Esophagus squamous epithelium (tissue), 5 donors: ENCODE results near the gene GNG2. TPM values are rescaled to one million over a fixed set of nuclear protein-coding genes. Genes with fewer than 3 reads are reported as not detected.

ENCODE experiments used
- DNase-seq: peaks from one replicate; lab custom pipeline; 2025; lab: John Stamatoyannopoulos, UW
- H3K27ac ChIP-seq, 4 donors: fragments of 200-600 bp; sonication (generic); one replicate each; pipeline ENCODE4 v1.5.1; 2016 to 2019; ENCODE audit warnings: mild to moderate bottlenecking in 1 of 4
- H3K27me3 ChIP-seq, 4 donors: fragments of 200-600 bp; sonication (generic); 1 replicate in 3 of 4; 2 replicates in 1 of 4; pipeline versions ENCODE4 v1.5.1 to v1.6.0; 2017 to 2021; ENCODE audit warnings: antibody characterized with exemption in 1 of 4
- H3K36me3 ChIP-seq, 3 donors: fragments of 200-600 bp; sonication (generic); one replicate each; pipeline ENCODE4 v1.5.1; 2016 to 2019
- H3K4me1 ChIP-seq, 3 donors: fragments of 200-600 bp; sonication (generic); one replicate each; pipeline ENCODE4 v1.5.1; 2017 to 2019
- H3K4me3 ChIP-seq, 4 donors: fragments of 200-600 bp; sonication (generic); 1 replicate in 3 of 4; 2 replicates in 1 of 4; pipeline ENCODE4 v1.5.1; 2016 to 2019; ENCODE audit warnings: mild to moderate bottlenecking in 2 of 4, moderate library complexity in 1 of 4
- H3K9me3 ChIP-seq, 3 donors: fragments of 200-600 bp; sonication (generic); one replicate each; pipeline ENCODE4 v1.5.1; 2016 to 2019
- CTCF ChIP-seq, 6 experiments: fragments of 450-650 bp in 4 of 6; fragments of 200-600 bp in 2 of 6; sonication (generic) in 2 of 6; IDR thresholded peaks; one replicate each; pipeline ENCODE4 v1.5.1; 2016 to 2019; ENCODE audit warnings: antibody characterized with exemption in 6 of 6, mild to moderate bottlenecking in 4 of 6, moderate library complexity in 4 of 6
- POLR2A ChIP-seq, 4 donors: fragments of 450-650 bp; IDR thresholded peaks; one replicate each; pipeline ENCODE4 v1.6.1; 2017; ENCODE audit warnings: antibody characterized with exemption in 4 of 4, mild to moderate bottlenecking in 4 of 4, moderate library complexity in 3 of 4
- WGBS, 2 donors: methylation state at CpG; one replicate each; pipeline ENCODE4 v1.1.5; 2018; 5-methylcytosine and 5-hydroxymethylcytosine counted together
- intact Hi-C: fragments of 100-400 bp; cut with DNase I; formaldehyde crosslinking; loops from one replicate; pipeline ENCODE4 v1.15.0; 2022
- total RNA-seq, 4 donors: library from RNA; depleted of rRNA; stranded (reverse); fragments of >200 nt; gene quantifications; one replicate each; pipeline ENCODE4 v1.1.0, GENCODE V29; 2016
- donor health status: DM: yes; HTN: yes; CAD: no.

GNG2 gene
- total RNA-seq = 1 to 10 TPM; 1.5 to 8.8 (median 3.7) TPM

- WGBS, 2 donors = 3 to 10% methylated on average over 11 to 22 of the region's 22 CpGs
- peaks cover 0 to 53% (median 8%) of the 10 kb centered on the region in 3 donors for H3K4me1 ChIP-seq
- TF ChIP-seq CTCF (IDR thresholded peaks at IDR 0.05) = no peak
- peak in 2 of 4 donors; percentile 61 to 86 for TF ChIP-seq POLR2A (IDR thresholded peaks at IDR 0.05)
- peak; percentile 48 for DNase-seq
- H3K4me3 ChIP-seq = peak within 1 kb of the TSS; percentile 2 to 62 (median 45)
- no peaks in the 10 kb centered on the region for H3K36me3 ChIP-seq
- intact Hi-C loops = no loop called here
- peak within 1 kb of the TSS; percentile 7 to 80 (median 70) for H3K27ac ChIP-seq
- H3K9me3 ChIP-seq = no peaks in the 10 kb centered on the region
- no peaks in the 10 kb centered on the region for H3K27me3 ChIP-seq
These were observed at the start of gene GNG2 for GRCh38 chr14:51860164-51860824. Gene GNG2, plus strand, starts transcription at chr14:51860612. Its CDS starts 90,067 bp downstream, at chr14:51950679.

- H3K9me3 ChIP-seq = peaks cover 0 to 5% (median 0%) of the 10 kb centered on the region in 3 donors
- TF ChIP-seq CTCF (IDR thresholded peaks at IDR 0.05) (no peak), POLR2A (IDR thresholded peaks at IDR 0.05) (no peak)
- intact Hi-C loops = no loop called here
- no peak for DNase-seq
- H3K27ac ChIP-seq = no peak overlapping the region
- no peaks in the 10 kb centered on the region for H3K36me3 ChIP-seq
- H3K4me1 ChIP-seq = no peaks in the 10 kb centered on the region
- H3K27me3 ChIP-seq = no peaks in the 10 kb centered on the region
- H3K4me3 ChIP-seq = no peak overlapping the region
These were observed 48.7 kb upstream of the GNG2 start for GRCh38 chr14:51811706-51812105.

- 74 to 92% methylated on average over 8 to 13 of the region's 15 CpGs for WGBS, 2 donors
- H3K36me3 ChIP-seq = no peaks in the 10 kb centered on the region
- no peak overlapping the region for H3K4me3 ChIP-seq
These were observed 44.4 kb upstream of the GNG2 start for GRCh38 chr14:51816031-51816430.

GRCh38 chr14:51817326-51817725 lies 43.1 kb upstream of the GNG2 start:
- TF ChIP-seq POLR2A (IDR thresholded peaks at IDR 0.05) = no peak
- TF ChIP-seq CTCF (IDR thresholded peaks at IDR 0.05) = no peak
- no peak overlapping the region for H3K4me3 ChIP-seq
- 77 to 92% methylated on average over 2 of the region's 2 CpGs for WGBS, 2 donors
- no peaks in the 10 kb centered on the region for H3K36me3 ChIP-seq
- no peaks in the 10 kb centered on the region for H3K4me1 ChIP-seq
- H3K27ac ChIP-seq = no peak overlapping the region
- no peaks in the 10 kb centered on the region for H3K9me3 ChIP-seq
- no peak for DNase-seq
- H3K27me3 ChIP-seq = no peaks in the 10 kb centered on the region
- intact Hi-C loops = no loop called here

More at GRCh38 chr14:51816031-51816430, 44.4 kb upstream of the GNG2 start:
- TF ChIP-seq POLR2A (IDR thresholded peaks at IDR 0.05) = no peak
- no peak for TF ChIP-seq CTCF (IDR thresholded peaks at IDR 0.05)
- Histone ChIP-seq H3K27ac (no peak overlapping the region), H3K9me3 (no peaks in the 10 kb centered on the region), H3K27me3 (no peaks in the 10 kb centered on the region), H3K4me1 (no peaks in the 10 kb centered on the region)
- intact Hi-C loops = no loop called here
- no peak for DNase-seq

- DNase-seq = no peak
- WGBS, 2 donors = 84 to 87% methylated on average over 8 to 9 of the region's 9 CpGs
- Histone ChIP-seq H3K9me3 (no peaks in the 10 kb centered on the region), H3K36me3 (no peaks in the 10 kb centered on the region), H3K4me1 (no peaks in the 10 kb centered on the region), H3K27me3 (no peaks in the 10 kb centered on the region), H3K27ac (no peak overlapping the region), H3K4me3 (no peak overlapping the region)
- intact Hi-C loops = no loop called here
- no peak for TF ChIP-seq POLR2A (IDR thresholded peaks at IDR 0.05)
- no peak for TF ChIP-seq CTCF (IDR thresholded peaks at IDR 0.05)
These were observed 41.5 kb upstream of the GNG2 start for GRCh38 chr14:51818748-51819380.
